SU-DHL-6 (cell line): Measurements from ENCODE around the gene RRAD.

Source experiments
- H2AFZ ChIP-seq: fragments of 200-600 bp; sonication (generic); 2 replicates; pipeline ENCODE4 v1.6.1; 2014; ENCODE audit warnings: low read depth, mild to moderate bottlenecking, moderate library complexity, mixed read lengths, antibody characterized with exemption, low read length; ENCODE audit not compliant: severe bottlenecking
- H3F3A ChIP-seq: fragments of 200-600 bp; shearing (Covaris generic); 2 replicates; pipeline ENCODE4 v1.6.0; 2016; ENCODE audit warnings: antibody characterized with exemption, mild to moderate bottlenecking; ENCODE audit not compliant: insufficient read depth
- H3K27ac ChIP-seq: fragments of 200-600 bp; sonication (generic); 2 replicates; pipeline ENCODE4 v1.5.1; 2016; ENCODE audit warnings: low read depth, mild to moderate bottlenecking, low read length, moderate library complexity, mixed read lengths
- H3K27me3 ChIP-seq: fragments of 200-600 bp; sonication (generic), shearing (Covaris generic); 2 replicates; pipeline ENCODE4 v1.6.0; 2014; ENCODE audit warnings: mild to moderate bottlenecking, low read length
- H3K36me3 ChIP-seq: fragments of 200-600 bp; sonication (generic); 2 replicates; pipeline ENCODE4 v1.6.1; 2014; ENCODE audit warnings: mild to moderate bottlenecking, low read length, mixed read lengths
- H3K4me2 ChIP-seq: fragments of 300-600, 200-600 bp; shearing (Covaris generic), sonication (generic); 2 replicates; pipeline ENCODE4 v1.6.0; 2014; ENCODE audit warnings: low read length, low read depth, mild to moderate bottlenecking; ENCODE audit not compliant: poor library complexity, severe bottlenecking
- H3K4me3 ChIP-seq: fragments of 200-600 bp; sonication (generic); 2 replicates; pipeline ENCODE4 v1.5.1; 2014; ENCODE audit warnings: antibody characterized with exemption, low read length, mild to moderate bottlenecking, mixed read lengths; ENCODE audit not compliant: insufficient read depth, poor library complexity, severe bottlenecking
- H3K79me2 ChIP-seq: fragments of 200-600 bp; sonication (generic); 2 replicates; pipeline ENCODE4 v1.6.1; 2014; ENCODE audit warnings: mild to moderate bottlenecking, low read length, moderate library complexity; ENCODE audit not compliant: insufficient read depth
- H3K9ac ChIP-seq: fragments of 200-600 bp; sonication (generic); 2 replicates; pipeline ENCODE4 v1.7.0; 2014; ENCODE audit warnings: mild to moderate bottlenecking, low read length
- H3K9me2 ChIP-seq: fragments of 200-600 bp; sonication (generic); replicated peaks from 2 replicates; pipeline ENCODE4 v1.6.1; 2014; ENCODE audit warnings: low read length; ENCODE audit not compliant: insufficient read depth
- H3K9me3 ChIP-seq: fragments of 200-600 bp; sonication (generic); 2 replicates; pipeline ENCODE4 v1.6.1; 2014; ENCODE audit warnings: low read length, mixed read lengths; ENCODE audit not compliant: insufficient read depth
- H4K20me1 ChIP-seq: fragments of 200-600 bp; sonication (generic); 2 replicates; pipeline ENCODE4 v1.6.1; 2014; ENCODE audit warnings: low read depth, mild to moderate bottlenecking, antibody characterized with exemption, low read length, moderate library complexity, mixed read lengths
- EZH2phosphoT487 ChIP-seq: fragments of 200-600 bp; sonication (generic), shearing (Covaris generic); conservative IDR thresholded peaks from 2 replicates; pipeline ENCODE4 v1.6.1; 2018; ENCODE audit warnings: mild to moderate bottlenecking, antibody characterized with exemption, low read length, moderate library complexity, mixed read lengths
- TF ChIP-seq, protein P1 (sequence below): fragments of 200-600 bp; sonication (generic); IDR thresholded peaks from one replicate; pipeline ENCODE4 v1.5.1; 2017; ENCODE audit warnings: antibody characterized with exemption, mild to moderate bottlenecking, low read length, moderate library complexity; ENCODE audit not compliant: insufficient read depth, poor library complexity, severe bottlenecking

RRAD gene

DNA sequence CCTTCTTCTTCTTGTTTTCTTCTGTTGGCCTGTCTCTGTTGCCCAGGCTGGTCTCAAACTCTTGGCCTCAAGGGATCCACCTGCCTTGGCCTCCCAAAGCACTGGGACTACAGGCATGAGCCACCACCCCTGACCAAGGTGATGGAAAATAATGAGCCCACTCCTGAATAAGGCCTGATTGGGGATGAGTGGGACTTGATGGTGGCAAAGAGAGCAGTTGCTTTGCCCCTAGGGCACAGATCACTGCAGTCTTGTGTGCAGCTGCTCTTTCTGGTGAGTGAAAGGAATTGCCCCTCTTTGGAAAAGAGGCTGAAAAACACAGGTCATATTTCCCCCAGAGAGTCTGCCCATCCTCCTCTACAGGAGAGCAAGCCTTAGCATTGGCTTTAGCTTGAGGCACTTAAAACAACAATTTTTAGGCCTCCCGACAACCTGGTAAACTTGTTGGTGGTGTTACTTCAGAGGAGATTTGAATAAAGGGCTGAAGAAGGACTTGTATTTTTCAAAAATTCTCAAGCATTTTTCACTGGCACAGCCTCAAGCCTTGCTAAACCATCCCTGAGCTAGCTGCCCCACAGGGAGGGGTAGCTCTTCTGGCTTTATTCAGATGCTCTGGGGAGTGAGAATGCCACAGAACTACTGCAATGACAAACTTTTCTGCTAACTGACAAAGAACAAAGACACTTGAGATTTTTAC, 51.1 kb downstream of the RRAD start:
- Histone ChIP-seq H3K9me3 (no peaks in the 10 kb centered on the region), H3K9me2 (no peaks in the 10 kb centered on the region), H3K4me2 (no peak overlapping the region), H3K27ac (no peak overlapping the region), H2AFZ (no peak overlapping the region), H4K20me1 (no peaks in the 10 kb centered on the region), H3K4me3 (no peak overlapping the region), H3K9ac (no peak overlapping the region), H3F3A (peaks cover 6% of the 10 kb centered on the region; the same call in 1 of the 2 replicates), H3K79me2 (no peaks in the 10 kb centered on the region), H3K36me3 (no peaks in the 10 kb centered on the region), H3K27me3 (no peaks in the 10 kb centered on the region)
- TF ChIP-seq, protein P1, sequence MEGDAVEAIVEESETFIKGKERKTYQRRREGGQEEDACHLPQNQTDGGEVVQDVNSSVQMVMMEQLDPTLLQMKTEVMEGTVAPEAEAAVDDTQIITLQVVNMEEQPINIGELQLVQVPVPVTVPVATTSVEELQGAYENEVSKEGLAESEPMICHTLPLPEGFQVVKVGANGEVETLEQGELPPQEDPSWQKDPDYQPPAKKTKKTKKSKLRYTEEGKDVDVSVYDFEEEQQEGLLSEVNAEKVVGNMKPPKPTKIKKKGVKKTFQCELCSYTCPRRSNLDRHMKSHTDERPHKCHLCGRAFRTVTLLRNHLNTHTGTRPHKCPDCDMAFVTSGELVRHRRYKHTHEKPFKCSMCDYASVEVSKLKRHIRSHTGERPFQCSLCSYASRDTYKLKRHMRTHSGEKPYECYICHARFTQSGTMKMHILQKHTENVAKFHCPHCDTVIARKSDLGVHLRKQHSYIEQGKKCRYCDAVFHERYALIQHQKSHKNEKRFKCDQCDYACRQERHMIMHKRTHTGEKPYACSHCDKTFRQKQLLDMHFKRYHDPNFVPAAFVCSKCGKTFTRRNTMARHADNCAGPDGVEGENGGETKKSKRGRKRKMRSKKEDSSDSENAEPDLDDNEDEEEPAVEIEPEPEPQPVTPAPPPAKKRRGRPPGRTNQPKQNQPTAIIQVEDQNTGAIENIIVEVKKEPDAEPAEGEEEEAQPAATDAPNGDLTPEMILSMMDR, result no peak
- no peak for TF ChIP-seq EZH2phosphoT487

DNA sequence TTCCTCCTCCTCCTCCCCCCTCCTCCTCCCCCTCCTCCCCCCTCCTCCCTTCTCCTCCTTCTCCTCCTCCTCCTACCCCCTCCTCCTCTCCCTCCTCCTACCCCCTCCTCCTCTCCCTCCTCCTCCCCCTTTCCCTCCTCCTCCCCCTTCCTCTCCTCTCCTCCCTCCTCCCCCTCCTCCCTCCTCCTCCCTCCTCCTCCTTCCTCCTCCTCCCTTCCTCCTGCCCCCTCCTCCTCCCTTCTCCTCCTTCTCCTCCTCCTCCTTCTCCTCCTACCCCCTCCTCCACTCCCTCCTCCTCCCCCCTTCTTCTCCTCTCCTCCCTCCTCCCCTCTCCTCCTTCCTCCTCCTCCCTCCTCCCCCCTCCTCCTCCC, 51.7 kb downstream of the RRAD start:
- TF ChIP-seq, protein P1, result no peak
- TF ChIP-seq EZH2phosphoT487, result no peak
- H3F3A ChIP-seq, result peaks cover 6% of the 10 kb centered on the region; the same call in 1 of the 2 replicates
- H3K27me3 ChIP-seq, result no peaks in the 10 kb centered on the region
- H4K20me1 ChIP-seq, result no peaks in the 10 kb centered on the region
- H3K9me2 ChIP-seq, result no peaks in the 10 kb centered on the region
- H3K9me3 ChIP-seq, result no peaks in the 10 kb centered on the region
- H2AFZ ChIP-seq, result no peak overlapping the region
- no peak overlapping the region for H3K4me3 ChIP-seq
- no peaks in the 10 kb centered on the region for H3K36me3 ChIP-seq
- no peak overlapping the region for H3K27ac ChIP-seq
- no peak overlapping the region for H3K9ac ChIP-seq
- H3K4me2 ChIP-seq, result no peak overlapping the region
- no peaks in the 10 kb centered on the region for H3K79me2 ChIP-seq

DNA sequence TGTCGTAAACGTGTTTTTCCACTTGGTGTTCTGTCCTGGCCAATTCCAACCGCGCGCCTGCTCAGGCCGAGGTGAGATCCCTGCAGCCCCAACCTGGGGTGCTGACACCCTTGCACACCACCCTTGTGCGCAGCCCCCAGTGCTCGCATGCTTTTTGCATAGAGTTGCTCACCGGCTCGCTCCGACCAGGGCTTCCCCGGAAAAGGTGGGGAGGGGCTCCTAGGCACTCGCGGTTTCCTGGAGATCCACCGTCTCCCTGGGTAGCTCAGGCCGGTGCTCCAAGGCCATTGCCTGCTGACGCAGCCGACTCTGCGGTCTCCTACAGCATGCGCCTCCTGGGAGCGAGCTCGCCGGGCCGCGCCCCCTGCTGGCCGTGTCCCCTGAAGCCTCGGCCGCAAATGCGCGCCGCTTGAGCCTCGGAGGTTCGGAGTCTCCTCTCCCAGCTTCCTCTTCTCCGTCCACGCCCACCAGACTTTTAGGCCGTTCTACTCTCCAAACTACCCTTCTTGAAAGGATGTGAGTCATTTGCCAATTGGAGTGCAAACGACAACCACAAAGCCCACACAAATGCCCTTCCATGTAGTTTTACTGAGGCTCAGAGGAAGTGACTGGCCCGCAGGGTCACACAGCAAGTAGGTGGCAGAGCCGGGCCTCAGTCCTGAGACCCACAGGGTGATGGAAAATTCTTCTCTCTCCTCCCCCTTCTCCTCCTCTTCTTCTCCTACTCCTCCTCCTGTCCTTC, 52.2 kb downstream of the RRAD start:
- Histone ChIP-seq H3K9me3 (no peaks in the 10 kb centered on the region), H2AFZ (peak overlapping the region; percentile 78), H3K9me2 (no peaks in the 10 kb centered on the region), H3K36me3 (no peaks in the 10 kb centered on the region), H3K79me2 (no peaks in the 10 kb centered on the region), H4K20me1 (no peaks in the 10 kb centered on the region), H3K27me3 (no peaks in the 10 kb centered on the region), H3K4me3 (no peak overlapping the region), H3K9ac (peak overlapping the region; percentile 16; the same call in 1 of the 2 replicates), H3K27ac (no peak overlapping the region), H3F3A (peaks cover 6% of the 10 kb centered on the region; the same call in 1 of the 2 replicates), H3K4me2 (peak overlapping the region; percentile 42)
- no peak for TF ChIP-seq EZH2phosphoT487
- TF ChIP-seq, protein P1, result peak; percentile 95
